ENCODE measurements around the gene ADRM1. TPM values are rescaled to one million over a fixed set of nuclear protein-coding genes. Genes with fewer than 3 reads are reported as not detected.

Gene ADRM1
- total RNA-seq, 2 experiments from 2014 or later: 97.7 to 103 TPM

DNA sequence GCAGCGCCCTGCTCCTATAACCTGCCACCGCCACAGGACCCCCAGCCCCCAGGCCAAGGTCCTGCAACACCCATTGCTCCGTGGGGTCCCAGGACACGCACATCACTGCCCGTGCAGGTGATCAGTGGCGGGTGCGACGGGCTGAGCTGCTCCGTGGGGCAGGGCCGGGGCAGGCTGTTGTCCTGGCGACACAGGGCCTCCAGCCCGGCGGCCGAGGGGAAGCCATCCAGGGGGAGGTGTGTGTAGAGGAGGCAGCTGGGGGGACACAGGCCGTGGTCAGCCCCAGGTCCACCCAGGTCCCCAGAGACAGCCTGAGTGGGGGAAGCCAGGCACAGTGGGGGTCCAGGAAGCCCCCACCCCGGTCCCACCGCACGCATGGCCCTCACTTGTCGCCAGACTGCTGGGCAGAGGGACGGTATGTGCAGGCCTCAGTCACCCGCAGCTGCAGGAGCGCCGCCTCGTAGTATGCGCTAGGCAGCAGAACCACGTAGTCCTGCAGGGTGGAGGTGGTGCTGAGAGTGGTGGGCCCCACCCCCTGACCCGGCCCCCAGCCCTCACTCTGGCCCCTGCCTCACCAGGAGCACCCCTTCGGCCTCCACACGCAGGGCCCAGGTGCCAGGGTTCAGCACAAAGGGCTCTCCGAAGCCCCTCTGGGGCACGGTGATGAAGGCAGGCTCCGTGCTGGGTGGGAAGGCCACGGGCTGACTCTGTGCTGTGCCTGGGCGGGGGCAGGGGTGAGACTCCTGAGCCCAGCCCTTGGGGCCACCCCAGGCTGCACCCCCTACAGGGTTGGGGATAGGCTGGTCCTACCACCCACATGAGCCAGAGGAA lies 30.4 kb downstream of the ADRM1 start:
- POLR2A ChIA-PET: interaction anchor here (0.7 kb wide), 1 partner anchor 65 kb away, joined by 3 read pairs; no protein-coding TSS in a partner anchor
- Mint-ChIP-seq H3K9me3 (ENCODE audit: insufficient read depth) (no peaks in the 10 kb centered on the region), H3K4me1 (ENCODE audit: low read depth) (no peaks in the 10 kb centered on the region), H3K27me3 (ENCODE audit: low read depth) (peaks cover 3% of the 10 kb centered on the region), H3K27ac (no peak overlapping the region), H3K36me3 (ENCODE audit: low read depth) (no peaks in the 10 kb centered on the region), H3K4me3 (no peak overlapping the region)
- DNase-seq (no peak), ATAC-seq (no peak)
- CTCF ChIA-PET: no interaction called here

GRCh38 chr20:62333820-62334595 lies 31.2 kb downstream of the ADRM1 start:
- H3K9me3 Mint-ChIP-seq (ENCODE audit: insufficient read depth): no peaks in the 10 kb centered on the region
- CTCF ChIA-PET: no interaction called here

GRCh38 chr20:62334881-62335280 lies 32.1 kb downstream of the ADRM1 start:
- Mint-ChIP-seq H3K27ac (no peak overlapping the region), H3K4me3 (no peak overlapping the region), H3K4me1 (ENCODE audit: low read depth) (no peaks in the 10 kb centered on the region), H3K9me3 (ENCODE audit: insufficient read depth) (no peaks in the 10 kb centered on the region), H3K27me3 (ENCODE audit: low read depth) (peaks cover 3% of the 10 kb centered on the region), H3K36me3 (ENCODE audit: low read depth) (no peaks in the 10 kb centered on the region)
- ATAC-seq: no peak
- ChIA-PET CTCF (no interaction called here), POLR2A (no interaction called here)
- no peak for DNase-seq

More at GRCh38 chr20:62333820-62334595, 31.2 kb downstream of the ADRM1 start:
- no peaks in the 10 kb centered on the region for H3K36me3 Mint-ChIP-seq (ENCODE audit: low read depth)
- DNase-seq (no peak), ATAC-seq (no peak)
- H3K4me1 Mint-ChIP-seq (ENCODE audit: low read depth): no peaks in the 10 kb centered on the region
- H3K4me3 Mint-ChIP-seq: no peak overlapping the region
- H3K27me3 Mint-ChIP-seq (ENCODE audit: low read depth): peaks cover 3% of the 10 kb centered on the region
- POLR2A ChIA-PET: no interaction called here
- H3K27ac Mint-ChIP-seq: no peak overlapping the region

DNA sequence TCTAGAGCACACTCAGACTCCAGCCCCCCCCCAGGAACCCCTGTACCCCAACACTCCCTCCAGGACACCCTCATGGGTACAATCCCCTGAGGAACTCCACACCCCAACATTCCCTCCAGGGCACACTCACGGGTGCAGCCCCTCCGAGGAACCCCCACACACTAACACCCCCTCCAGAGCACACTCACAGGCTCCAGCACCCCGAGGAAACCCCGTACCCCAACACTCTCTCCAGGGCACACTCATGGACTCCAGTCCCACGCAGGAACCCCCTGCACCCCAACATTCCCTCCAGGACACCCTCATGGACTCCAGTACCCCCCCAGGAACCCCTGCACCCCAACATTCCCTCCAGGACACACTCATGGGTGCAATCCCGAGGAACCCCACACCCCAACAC lies 32.7 kb downstream of the ADRM1 start:
- ChIA-PET CTCF (no interaction called here), POLR2A (no interaction called here)
- H3K27me3 Mint-ChIP-seq (ENCODE audit: low read depth): peaks cover 3% of the 10 kb centered on the region
- no peak for ATAC-seq
- H3K9me3 Mint-ChIP-seq (ENCODE audit: insufficient read depth): no peaks in the 10 kb centered on the region
- H3K4me3 Mint-ChIP-seq: no peak overlapping the region
- no peak overlapping the region for H3K27ac Mint-ChIP-seq
- DNase-seq: no peak
- no peaks in the 10 kb centered on the region for H3K36me3 Mint-ChIP-seq (ENCODE audit: low read depth)
- H3K4me1 Mint-ChIP-seq (ENCODE audit: low read depth): no peaks in the 10 kb centered on the region

- Mint-ChIP-seq H3K9me3 (ENCODE audit: insufficient read depth) (no peaks in the 10 kb centered on the region), H3K27ac (no peak overlapping the region), H3K27me3 (ENCODE audit: low read depth) (peaks cover 3% of the 10 kb centered on the region), H3K4me3 (no peak overlapping the region), H3K4me1 (ENCODE audit: low read depth) (no peaks in the 10 kb centered on the region), H3K36me3 (ENCODE audit: low read depth) (no peaks in the 10 kb centered on the region)
- ChIA-PET POLR2A (no interaction called here), CTCF (no interaction called here)
- ATAC-seq: no peak
- no peak for DNase-seq
Observed at GRCh38 chr20:62336329-62336728, 33.5 kb downstream of the ADRM1 start.

- H3K4me1 Mint-ChIP-seq (ENCODE audit: low read depth): no peaks in the 10 kb centered on the region
- no peaks in the 10 kb centered on the region for H3K9me3 Mint-ChIP-seq (ENCODE audit: insufficient read depth)
- ChIA-PET CTCF (no interaction called here), POLR2A (no interaction called here)
- peaks cover 3% of the 10 kb centered on the region for H3K27me3 Mint-ChIP-seq (ENCODE audit: low read depth)
- DNase-seq (no peak), ATAC-seq (no peak)
- H3K4me3 Mint-ChIP-seq: no peak overlapping the region
- no peak overlapping the region for H3K27ac Mint-ChIP-seq
- no peaks in the 10 kb centered on the region for H3K36me3 Mint-ChIP-seq (ENCODE audit: low read depth)
Observed at GRCh38 chr20:62336775-62337557, 34.2 kb downstream of the ADRM1 start.

- peaks cover 3% of the 10 kb centered on the region for H3K27me3 Mint-ChIP-seq (ENCODE audit: low read depth)
- POLR2A ChIA-PET: no interaction called here
- no peaks in the 10 kb centered on the region for H3K36me3 Mint-ChIP-seq (ENCODE audit: low read depth)
- no peak overlapping the region for H3K4me3 Mint-ChIP-seq
- ATAC-seq (no peak), DNase-seq (no peak)
- H3K9me3 Mint-ChIP-seq (ENCODE audit: insufficient read depth): no peaks in the 10 kb centered on the region
- H3K27ac Mint-ChIP-seq: no peak overlapping the region
- CTCF ChIA-PET: no interaction called here
- H3K4me1 Mint-ChIP-seq (ENCODE audit: low read depth): no peaks in the 10 kb centered on the region
Observed at GRCh38 chr20:62337558-62338293, 34.9 kb downstream of the ADRM1 start.

GRCh38 chr20:62338294-62338620 lies 35.5 kb downstream of the ADRM1 start:
- Mint-ChIP-seq H3K27ac (no peak overlapping the region), H3K4me1 (ENCODE audit: low read depth) (no peaks in the 10 kb centered on the region), H3K36me3 (ENCODE audit: low read depth) (no peaks in the 10 kb centered on the region), H3K27me3 (ENCODE audit: low read depth) (peaks cover 6% of the 10 kb centered on the region), H3K9me3 (ENCODE audit: insufficient read depth) (no peaks in the 10 kb centered on the region), H3K4me3 (no peak overlapping the region)
- DNase-seq (no peak), ATAC-seq (no peak)
- ChIA-PET CTCF (no interaction called here), POLR2A (no interaction called here)

GRCh38 chr20:62339647-62340062 lies 36.9 kb downstream of the ADRM1 start:
- Mint-ChIP-seq H3K27me3 (ENCODE audit: low read depth) (peaks cover 6% of the 10 kb centered on the region), H3K9me3 (ENCODE audit: insufficient read depth) (no peaks in the 10 kb centered on the region), H3K4me3 (no peak overlapping the region), H3K36me3 (ENCODE audit: low read depth) (no peaks in the 10 kb centered on the region), H3K4me1 (ENCODE audit: low read depth) (no peaks in the 10 kb centered on the region), H3K27ac (no peak overlapping the region)
- ATAC-seq: no peak
- ChIA-PET POLR2A (interaction anchor here (1.0 kb wide), 1 partner anchor 9 kb away, joined by 3 read pairs; no protein-coding TSS in a partner anchor), CTCF (no interaction called here)
- no peak for DNase-seq

DNA sequence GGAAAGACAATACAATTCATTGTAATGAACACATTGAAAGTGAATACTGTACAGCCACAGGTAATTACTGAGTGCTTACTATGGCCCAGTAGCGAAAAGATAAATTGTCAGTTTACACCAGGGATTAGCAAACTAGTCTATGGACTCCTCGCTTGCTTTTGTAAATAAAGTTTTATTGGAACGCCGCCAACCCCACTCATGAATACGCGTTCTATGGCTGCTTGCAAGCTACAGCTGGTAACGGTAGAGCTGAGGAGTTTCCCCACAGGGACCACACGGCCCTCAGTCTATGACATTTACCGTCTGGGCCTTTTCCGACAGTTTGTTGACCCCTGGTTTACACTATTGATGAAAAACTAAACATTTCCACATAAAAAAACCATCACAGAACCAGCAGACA lies 40.1 kb downstream of the ADRM1 start:
- POLR2A ChIA-PET: no interaction called here
- H3K27ac Mint-ChIP-seq: no peak overlapping the region
- H3K27me3 Mint-ChIP-seq (ENCODE audit: low read depth): peaks cover 3% of the 10 kb centered on the region
- H3K36me3 Mint-ChIP-seq (ENCODE audit: low read depth): no peaks in the 10 kb centered on the region
- H3K9me3 Mint-ChIP-seq (ENCODE audit: insufficient read depth): no peaks in the 10 kb centered on the region
- H3K4me1 Mint-ChIP-seq (ENCODE audit: low read depth): no peaks in the 10 kb centered on the region
- ATAC-seq (no peak), DNase-seq (no peak)
- no peak overlapping the region for H3K4me3 Mint-ChIP-seq
- CTCF ChIA-PET: no interaction called here

DNA sequence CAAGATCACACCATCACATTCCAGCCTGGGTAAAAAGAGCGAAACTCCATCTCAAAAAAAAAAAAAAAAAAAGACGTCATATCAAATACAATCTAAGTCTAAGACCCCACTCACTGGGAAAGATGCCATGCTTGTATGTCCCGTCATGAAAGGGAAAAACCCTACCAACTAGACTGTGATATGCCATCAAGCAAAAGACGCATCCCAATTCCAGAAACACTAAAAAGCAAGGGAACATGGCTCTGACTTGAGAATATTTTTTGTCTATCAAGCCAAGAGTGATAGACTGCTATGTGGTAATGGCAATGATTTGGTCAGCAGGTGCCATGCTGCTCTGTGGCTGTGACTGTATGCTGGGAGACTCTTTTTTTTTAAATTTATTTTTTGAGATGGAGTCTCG lies 41.3 kb downstream of the ADRM1 start:
- Mint-ChIP-seq H3K27ac (no peak overlapping the region), H3K9me3 (ENCODE audit: insufficient read depth) (no peaks in the 10 kb centered on the region), H3K27me3 (ENCODE audit: low read depth) (peaks cover 3% of the 10 kb centered on the region), H3K4me1 (ENCODE audit: low read depth) (no peaks in the 10 kb centered on the region), H3K4me3 (no peak overlapping the region), H3K36me3 (ENCODE audit: low read depth) (no peaks in the 10 kb centered on the region)
- POLR2A ChIA-PET: no interaction called here
- ATAC-seq (no peak), DNase-seq (no peak)
- CTCF ChIA-PET: no interaction called here
